ENCODE data around the gene TESMIN. TPM values are rescaled to one million over a fixed set of nuclear protein-coding genes. Genes with fewer than 3 reads are reported as not detected.

Gene TESMIN
- total RNA-seq, 1 experiment from 2014 or later: 9.7 TPM

DNA sequence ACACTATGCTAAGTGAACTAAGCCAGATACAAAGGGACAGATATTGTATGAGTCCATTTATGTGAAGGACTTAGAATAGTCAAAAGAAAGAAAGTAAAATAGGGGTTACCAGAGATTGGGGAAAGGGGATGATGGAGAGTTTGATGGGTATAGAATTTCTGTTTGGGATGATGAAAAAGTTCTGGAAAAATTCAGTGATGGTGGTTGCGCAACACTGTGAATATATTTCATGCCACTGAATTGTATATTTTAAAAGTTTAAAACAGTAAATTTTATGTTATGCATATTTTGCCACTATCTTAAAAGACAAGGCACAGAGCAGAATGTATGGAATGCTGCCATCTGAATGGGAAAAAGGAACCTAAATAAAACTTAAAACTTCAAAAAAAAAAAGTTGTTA is 29.2 kb downstream of the TESMIN start:
- no peak overlapping the region for H3K4me3 Mint-ChIP-seq (ENCODE audit: low read depth, unreplicated experiment)
- H3K27ac Mint-ChIP-seq (ENCODE audit: unreplicated experiment): no peak overlapping the region
- H3K4me1 Mint-ChIP-seq (ENCODE audit: low read depth, unreplicated experiment): no peaks in the 10 kb centered on the region
- intact Hi-C loops (cut with micrococcal nuclease; ENCODE audit: unreplicated experiment): no loop called here
- H3K36me3 Mint-ChIP-seq (ENCODE audit: insufficient read depth, unreplicated experiment): no peaks in the 10 kb centered on the region
- CTCF ChIA-PET: no interaction called here
- no TSS peak for BruUV-seq (replicated peaks)
- TF ChIP-seq, protein P1, sequence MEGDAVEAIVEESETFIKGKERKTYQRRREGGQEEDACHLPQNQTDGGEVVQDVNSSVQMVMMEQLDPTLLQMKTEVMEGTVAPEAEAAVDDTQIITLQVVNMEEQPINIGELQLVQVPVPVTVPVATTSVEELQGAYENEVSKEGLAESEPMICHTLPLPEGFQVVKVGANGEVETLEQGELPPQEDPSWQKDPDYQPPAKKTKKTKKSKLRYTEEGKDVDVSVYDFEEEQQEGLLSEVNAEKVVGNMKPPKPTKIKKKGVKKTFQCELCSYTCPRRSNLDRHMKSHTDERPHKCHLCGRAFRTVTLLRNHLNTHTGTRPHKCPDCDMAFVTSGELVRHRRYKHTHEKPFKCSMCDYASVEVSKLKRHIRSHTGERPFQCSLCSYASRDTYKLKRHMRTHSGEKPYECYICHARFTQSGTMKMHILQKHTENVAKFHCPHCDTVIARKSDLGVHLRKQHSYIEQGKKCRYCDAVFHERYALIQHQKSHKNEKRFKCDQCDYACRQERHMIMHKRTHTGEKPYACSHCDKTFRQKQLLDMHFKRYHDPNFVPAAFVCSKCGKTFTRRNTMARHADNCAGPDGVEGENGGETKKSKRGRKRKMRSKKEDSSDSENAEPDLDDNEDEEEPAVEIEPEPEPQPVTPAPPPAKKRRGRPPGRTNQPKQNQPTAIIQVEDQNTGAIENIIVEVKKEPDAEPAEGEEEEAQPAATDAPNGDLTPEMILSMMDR (IDR thresholded peaks at IDR 0.05; ENCODE audit: unreplicated experiment): no peak
- peaks cover 51% of the 10 kb centered on the region for H3K27me3 Mint-ChIP-seq (ENCODE audit: unreplicated experiment)
- H3K9me3 Mint-ChIP-seq (ENCODE audit: low read depth, unreplicated experiment): peaks cover 14% of the 10 kb centered on the region
- no peak for DNase-seq

DNA sequence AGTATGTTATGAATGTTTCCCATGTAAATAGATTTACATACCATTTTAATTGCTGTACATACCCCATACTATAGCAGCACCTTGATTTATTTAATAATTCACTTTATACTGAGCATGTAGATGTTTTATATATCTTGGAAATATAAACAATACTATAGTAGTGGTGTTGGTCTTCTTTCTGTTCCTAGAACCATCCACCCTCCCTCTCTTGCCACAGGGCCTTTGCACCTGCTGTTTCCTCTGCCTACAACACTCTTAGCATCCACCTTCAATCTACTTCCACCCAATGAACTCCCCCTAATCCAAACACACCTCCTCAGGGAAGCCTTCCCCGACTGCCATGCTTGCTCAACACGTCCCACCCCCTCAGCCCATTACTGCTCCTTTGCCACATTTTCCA is 30.2 kb downstream of the TESMIN start:
- TF ChIP-seq, protein P1 (IDR thresholded peaks at IDR 0.05; ENCODE audit: unreplicated experiment): no peak
- CTCF ChIA-PET: no interaction called here
- H3K4me3 Mint-ChIP-seq (ENCODE audit: low read depth, unreplicated experiment): no peak overlapping the region
- H3K4me1 Mint-ChIP-seq (ENCODE audit: low read depth, unreplicated experiment): no peaks in the 10 kb centered on the region
- intact Hi-C loops (cut with micrococcal nuclease; ENCODE audit: unreplicated experiment): no loop called here
- no TSS peak for BruUV-seq (replicated peaks)
- H3K27me3 Mint-ChIP-seq (ENCODE audit: unreplicated experiment): peaks cover 56% of the 10 kb centered on the region
- no peak overlapping the region for H3K27ac Mint-ChIP-seq (ENCODE audit: unreplicated experiment)
- H3K9me3 Mint-ChIP-seq (ENCODE audit: low read depth, unreplicated experiment): peaks cover 15% of the 10 kb centered on the region
- H3K36me3 Mint-ChIP-seq (ENCODE audit: insufficient read depth, unreplicated experiment): no peaks in the 10 kb centered on the region
- DNase-seq: no peak

DNA sequence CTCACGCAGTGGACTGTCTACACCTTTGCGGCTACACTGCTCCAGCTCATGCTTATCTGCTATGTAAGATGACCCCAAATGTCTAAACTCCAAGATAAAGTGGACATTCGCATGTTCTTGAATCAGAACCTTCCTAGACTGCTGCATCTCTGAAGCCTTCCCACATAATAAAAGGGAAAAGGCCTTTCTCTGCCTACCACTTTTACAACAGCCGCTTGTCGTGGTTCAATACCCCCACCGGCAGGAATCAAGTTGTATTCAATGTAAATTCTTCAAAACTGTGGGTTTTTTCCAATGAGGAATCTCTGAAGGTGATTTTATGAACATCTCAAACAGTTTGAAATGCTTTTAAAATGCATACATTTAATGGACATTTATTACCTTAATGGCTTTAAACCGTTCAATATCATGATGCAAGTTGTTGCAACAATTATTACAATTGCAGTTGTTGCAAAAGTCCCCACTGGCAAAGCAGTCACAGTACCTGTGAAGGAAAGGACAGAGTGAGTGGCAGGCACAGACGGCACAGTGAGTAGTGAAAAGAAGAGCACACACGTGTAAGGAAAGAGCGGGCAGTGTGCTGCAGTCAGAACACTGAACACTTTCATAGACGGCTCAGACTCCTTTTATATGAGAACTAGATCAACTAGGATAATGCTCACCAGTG is 35.7 kb downstream of the TESMIN start:
- intact Hi-C loops (cut with micrococcal nuclease; ENCODE audit: unreplicated experiment): no loop called here
- CTCF ChIA-PET: no interaction called here
- TF ChIP-seq, protein P1 (IDR thresholded peaks at IDR 0.05; ENCODE audit: unreplicated experiment): no peak

DNA sequence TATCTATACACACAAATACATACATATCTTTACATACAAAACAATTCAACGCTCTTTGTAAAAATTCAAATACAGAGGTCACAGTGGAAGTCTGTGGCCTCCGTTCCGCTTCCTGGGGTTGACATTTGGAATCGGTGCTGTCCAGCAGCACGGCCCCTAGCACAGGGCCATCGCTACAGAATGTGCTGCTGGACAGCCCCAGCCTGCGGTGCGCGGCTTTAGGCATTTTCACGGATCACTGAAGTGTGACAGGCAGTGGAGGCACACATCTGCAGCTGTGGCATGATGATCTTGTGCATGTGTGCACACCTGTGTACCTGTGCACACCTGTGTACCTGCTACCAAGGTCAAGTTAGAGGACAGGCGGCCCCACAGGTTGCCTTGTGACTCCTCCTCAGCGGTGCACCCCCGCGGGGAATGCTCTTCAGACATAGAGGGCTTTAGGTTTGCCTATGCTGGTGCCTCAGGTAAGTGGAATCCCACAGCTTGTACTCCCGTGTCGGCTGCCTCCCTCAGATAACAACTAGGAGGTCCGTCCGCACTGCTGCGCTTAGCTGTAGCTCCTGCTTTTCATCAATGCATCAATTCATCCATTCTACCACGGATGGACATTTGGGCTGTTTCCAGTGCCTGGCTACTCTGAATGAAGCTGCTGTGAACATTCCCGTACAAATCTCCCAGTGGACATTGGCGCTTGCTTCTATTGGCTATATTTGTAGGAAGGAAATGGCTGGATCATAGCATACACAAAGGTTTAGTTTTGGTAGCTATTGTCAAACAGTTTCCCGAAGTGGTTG is 37.1 kb downstream of the TESMIN start:
- TF ChIP-seq, protein P1 (IDR thresholded peaks at IDR 0.05; ENCODE audit: unreplicated experiment): no peak
- BruUV-seq (replicated peaks): no TSS peak
- Mint-ChIP-seq H3K4me3 (ENCODE audit: low read depth, unreplicated experiment) (no peak overlapping the region), H3K36me3 (ENCODE audit: insufficient read depth, unreplicated experiment) (no peaks in the 10 kb centered on the region), H3K27ac (ENCODE audit: unreplicated experiment) (no peak overlapping the region), H3K9me3 (ENCODE audit: low read depth, unreplicated experiment) (peaks cover 4% of the 10 kb centered on the region), H3K27me3 (ENCODE audit: unreplicated experiment) (peaks cover 41% of the 10 kb centered on the region), H3K4me1 (ENCODE audit: low read depth, unreplicated experiment) (no peaks in the 10 kb centered on the region)
- CTCF ChIA-PET: no interaction called here
- DNase-seq: no peak
- intact Hi-C loops (cut with micrococcal nuclease; ENCODE audit: unreplicated experiment): no loop called here

More for the DNA sequence above, 35.7 kb downstream of the TESMIN start:
- H3K9me3 Mint-ChIP-seq (ENCODE audit: low read depth, unreplicated experiment): peaks cover 12% of the 10 kb centered on the region
- H3K27me3 Mint-ChIP-seq (ENCODE audit: unreplicated experiment): peaks cover 51% of the 10 kb centered on the region
- H3K4me3 Mint-ChIP-seq (ENCODE audit: low read depth, unreplicated experiment): no peak overlapping the region
- DNase-seq: no peak
- H3K4me1 Mint-ChIP-seq (ENCODE audit: low read depth, unreplicated experiment): no peaks in the 10 kb centered on the region
- no peaks in the 10 kb centered on the region for H3K36me3 Mint-ChIP-seq (ENCODE audit: insufficient read depth, unreplicated experiment)
- no TSS peak for BruUV-seq (replicated peaks)
- H3K27ac Mint-ChIP-seq (ENCODE audit: unreplicated experiment): no peak overlapping the region
